HG03558 (cell line): ENCODE data around the gene VSTM2L.
"Not testable (repeated sequence)": the region's sequence is repeated elsewhere in the genome, so short reads cannot be mapped to it uniquely, and the experiment has no call there.

Experiments
- ATAC-seq: cut with Tn5 transposase; IDR thresholded peaks from one replicate; pipeline ENCODE4 v1.9.1; 2021; ENCODE audit warnings: moderate number of reproducible peaks; ENCODE audit not compliant: unreplicated experiment; ENCODE audit errors: extremely low read depth

The VSTM2L gene

GRCh38 chr20:37955511-37955910, 52.6 kb downstream of the VSTM2L start:
- ATAC-seq = no peak

GRCh38 chr20:37956107-37956585, 53.2 kb downstream of the VSTM2L start:
- no peak for ATAC-seq

GRCh38 chr20:37958856-37959520, 56.1 kb downstream of the VSTM2L start:
- no peak for ATAC-seq

GRCh38 chr20:37961066-37961465, 58.1 kb downstream of the VSTM2L start:
- ATAC-seq = no peak

- not testable (repeated sequence) for ATAC-seq
Observed at GRCh38 chr20:37963483-37963882, 60.6 kb downstream of the VSTM2L start.

- ATAC-seq = no peak
Observed at GRCh38 chr20:37968841-37969401, 66.0 kb downstream of the VSTM2L start.

GRCh38 chr20:37969949-37970855, 67.3 kb downstream of the VSTM2L start:
- ATAC-seq = no peak

- ATAC-seq = no peak
Observed at GRCh38 chr20:37970856-37971245, 67.9 kb downstream of the VSTM2L start.

- no peak for ATAC-seq
Observed at GRCh38 chr20:37971561-37972127, 68.7 kb downstream of the VSTM2L start.

- ATAC-seq = no peak
Observed at GRCh38 chr20:37972256-37973058, 69.5 kb downstream of the VSTM2L start.

- ATAC-seq = no peak
Observed at GRCh38 chr20:37973059-37973910, 70.4 kb downstream of the VSTM2L start.

GRCh38 chr20:37976887-37977286, 74.0 kb downstream of the VSTM2L start:
- ATAC-seq = no peak

- ATAC-seq = no peak
Observed at GRCh38 chr20:37977338-37977737, 74.4 kb downstream of the VSTM2L start.

GRCh38 chr20:37977786-37978185, 74.9 kb downstream of the VSTM2L start:
- no peak for ATAC-seq

GRCh38 chr20:37979021-37979985, 76.4 kb downstream of the VSTM2L start:
- no peak for ATAC-seq

- ATAC-seq = no peak
Observed at GRCh38 chr20:37980383-37980782, 77.5 kb downstream of the VSTM2L start.

- no peak for ATAC-seq
Observed at GRCh38 chr20:37980876-37981275, 77.9 kb downstream of the VSTM2L start.

- no peak for ATAC-seq
Observed at GRCh38 chr20:37981568-37981967, 78.6 kb downstream of the VSTM2L start.
